ENCODE measurements around the gene KATNIP. TPM values are rescaled to one million over a fixed set of nuclear protein-coding genes. Genes with fewer than 3 reads are reported as not detected.

KATNIP gene
- polyA plus RNA-seq, 1 of the 3 experiments (the other 2 are of a cell fraction): 25.5 TPM

DNA sequence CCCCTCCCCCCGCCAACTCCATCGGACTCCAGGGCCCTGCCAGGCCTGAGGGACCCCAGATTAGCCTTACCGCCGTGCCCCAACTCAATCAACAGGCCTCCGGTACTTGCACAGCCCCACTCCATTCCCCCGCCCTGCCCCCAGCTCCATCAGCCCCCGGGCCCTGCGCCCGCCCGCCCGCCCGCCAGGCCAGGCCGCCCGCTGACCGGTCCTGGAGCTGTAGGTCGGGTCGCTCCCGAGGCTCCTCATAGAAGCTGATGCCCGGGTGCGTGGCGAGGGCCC lies 539 bp upstream of the KATNIP start:
- POLR2A ChIA-PET: interaction anchor here (1.3 to 1.5 kb wide), 2 partner anchors 11 to 24 kb away, joined by 6 read pairs; no protein-coding TSS in a partner anchor
- H4K20me1 ChIP-seq (ENCODE audit: insufficient read depth): peaks cover 39% of the 10 kb centered on the region

DNA sequence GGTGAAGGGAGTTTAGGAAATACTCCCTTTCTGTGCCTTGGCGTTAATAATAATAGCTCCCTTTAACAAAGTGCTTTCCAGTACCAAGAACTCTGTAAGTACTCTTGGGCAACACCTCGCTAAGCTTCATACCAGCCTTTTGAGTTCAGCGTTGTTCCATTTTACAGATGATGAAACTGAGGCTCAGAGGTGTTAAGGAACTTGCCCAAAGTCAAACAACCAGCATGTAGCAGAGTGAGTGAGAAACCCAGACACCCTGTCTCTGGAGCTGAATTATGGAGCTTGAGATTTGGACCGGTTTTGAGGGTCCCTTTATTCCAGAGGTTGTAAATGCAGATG lies 607 bp downstream of the KATNIP start:
- no peak for DNase-seq
- Histone ChIP-seq H3K4me3 (ENCODE audit: low read depth in 2 of 2, low read length in 1 of 2) (peak overlapping the region; percentile 75 to 99), H3K4me2 (peak overlapping the region; percentile 81), H3K36me3 (replicated peaks in 1 of 2; ENCODE audit: control insufficient read depth in 1 of 2, insufficient read depth in 2 of 2, low read length in 1 of 2) (peaks cover 0 to under 1% of the 10 kb centered on the region in 2 experiments), H4K20me1 (ENCODE audit: insufficient read depth) (peaks cover 35% of the 10 kb centered on the region), H3F3A (replicated peaks; ENCODE audit: insufficient read depth) (no peaks in the 10 kb centered on the region), H3K79me2 (ENCODE audit: insufficient read depth) (peaks cover 83% of the 10 kb centered on the region), H3K27ac (ENCODE audit: low read depth in 2 of 2, low read length in 1 of 2) (peak overlapping the region; percentile 66 to 80; a peak in 3 of 4 replicates), H3K9me2 (no peaks in the 10 kb centered on the region), H3K4me1 (ENCODE audit: control insufficient read depth in 1 of 2, insufficient read depth in 2 of 2, low read depth in 1 of 2, low read length in 1 of 2) (peaks cover 15 to 17% of the 10 kb centered on the region in 2 experiments; a peak in 2 of 4 replicates), H3K27me3 (ENCODE audit: insufficient read depth) (no peaks in the 10 kb centered on the region), H3K9ac (peak overlapping the region; percentile 87), H2AFZ (ENCODE audit: low read depth) (peak overlapping the region; percentile 71; the same call in 1 of the 2 replicates), H3K9me3 (no peaks in the 10 kb centered on the region)
- no peak for TF ChIP-seq MXI1 (IDR thresholded peaks at IDR 0.05; ENCODE audit: low read depth, low read length)
- TF ChIP-seq RFX5 (IDR thresholded peaks at IDR 0.05; ENCODE audit: low read length): no peak
- TF ChIP-seq, protein P1, sequence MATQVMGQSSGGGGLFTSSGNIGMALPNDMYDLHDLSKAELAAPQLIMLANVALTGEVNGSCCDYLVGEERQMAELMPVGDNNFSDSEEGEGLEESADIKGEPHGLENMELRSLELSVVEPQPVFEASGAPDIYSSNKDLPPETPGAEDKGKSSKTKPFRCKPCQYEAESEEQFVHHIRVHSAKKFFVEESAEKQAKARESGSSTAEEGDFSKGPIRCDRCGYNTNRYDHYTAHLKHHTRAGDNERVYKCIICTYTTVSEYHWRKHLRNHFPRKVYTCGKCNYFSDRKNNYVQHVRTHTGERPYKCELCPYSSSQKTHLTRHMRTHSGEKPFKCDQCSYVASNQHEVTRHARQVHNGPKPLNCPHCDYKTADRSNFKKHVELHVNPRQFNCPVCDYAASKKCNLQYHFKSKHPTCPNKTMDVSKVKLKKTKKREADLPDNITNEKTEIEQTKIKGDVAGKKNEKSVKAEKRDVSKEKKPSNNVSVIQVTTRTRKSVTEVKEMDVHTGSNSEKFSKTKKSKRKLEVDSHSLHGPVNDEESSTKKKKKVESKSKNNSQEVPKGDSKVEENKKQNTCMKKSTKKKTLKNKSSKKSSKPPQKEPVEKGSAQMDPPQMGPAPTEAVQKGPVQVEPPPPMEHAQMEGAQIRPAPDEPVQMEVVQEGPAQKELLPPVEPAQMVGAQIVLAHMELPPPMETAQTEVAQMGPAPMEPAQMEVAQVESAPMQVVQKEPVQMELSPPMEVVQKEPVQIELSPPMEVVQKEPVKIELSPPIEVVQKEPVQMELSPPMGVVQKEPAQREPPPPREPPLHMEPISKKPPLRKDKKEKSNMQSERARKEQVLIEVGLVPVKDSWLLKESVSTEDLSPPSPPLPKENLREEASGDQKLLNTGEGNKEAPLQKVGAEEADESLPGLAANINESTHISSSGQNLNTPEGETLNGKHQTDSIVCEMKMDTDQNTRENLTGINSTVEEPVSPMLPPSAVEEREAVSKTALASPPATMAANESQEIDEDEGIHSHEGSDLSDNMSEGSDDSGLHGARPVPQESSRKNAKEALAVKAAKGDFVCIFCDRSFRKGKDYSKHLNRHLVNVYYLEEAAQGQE (IDR thresholded peaks at IDR 0.05; ENCODE audit: low read depth, low read length): no peak
- no peak for TF ChIP-seq FOSL2 (IDR thresholded peaks at IDR 0.05; ENCODE audit: borderline replicate concordance, low read depth)
- TF ChIP-seq JUND (IDR thresholded peaks at IDR 0.05): no peak
- no peak for TF ChIP-seq SIN3A (IDR thresholded peaks at IDR 0.05; ENCODE audit: borderline replicate concordance, low read depth, low read length)
- 8% methylated on average over 4 of the region's 4 CpGs for WGBS (ENCODE audit: low lambda C conversion rate)
- ChIA-PET CTCF (interaction anchor here (0.7 kb wide), 1 partner anchor 57 kb away, joined by 3 read pairs; no protein-coding TSS in a partner anchor), POLR2A (interaction anchor here (0.6 to 1.5 kb wide), 7 partner anchors 10 to 1265 kb away, joined by 3 to 6 read pairs (median 3); no protein-coding TSS in a partner anchor)

More for the DNA sequence above, 539 bp upstream of the KATNIP start:
- TF ChIP-seq RCOR1 (IDR thresholded peaks at IDR 0.05; ENCODE audit: low read length) (no peak), JUND (IDR thresholded peaks at IDR 0.05) (no peak), MEF2A (IDR thresholded peaks at IDR 0.05; ENCODE audit: borderline replicate concordance, low read depth) (no peak), RFX5 (IDR thresholded peaks at IDR 0.05; ENCODE audit: low read length) (no peak), YY1 (IDR thresholded peaks at IDR 0.05; ENCODE audit: low read depth) (no peak), NRF1 (IDR thresholded peaks at IDR 0.05; ENCODE audit: low read depth, low read length) (no peak), TAF1 (IDR thresholded peaks at IDR 0.05; ENCODE audit: borderline replicate concordance, low read depth, low read length) (no peak), GABPA (IDR thresholded peaks at IDR 0.05; ENCODE audit: low read depth) (no peak), SIN3A (IDR thresholded peaks at IDR 0.05; ENCODE audit: borderline replicate concordance, low read depth, low read length) (no peak), RXRA (IDR thresholded peaks at IDR 0.05; ENCODE audit: borderline replicate concordance, low read depth) (no peak)
- TF ChIP-seq, protein P2, sequence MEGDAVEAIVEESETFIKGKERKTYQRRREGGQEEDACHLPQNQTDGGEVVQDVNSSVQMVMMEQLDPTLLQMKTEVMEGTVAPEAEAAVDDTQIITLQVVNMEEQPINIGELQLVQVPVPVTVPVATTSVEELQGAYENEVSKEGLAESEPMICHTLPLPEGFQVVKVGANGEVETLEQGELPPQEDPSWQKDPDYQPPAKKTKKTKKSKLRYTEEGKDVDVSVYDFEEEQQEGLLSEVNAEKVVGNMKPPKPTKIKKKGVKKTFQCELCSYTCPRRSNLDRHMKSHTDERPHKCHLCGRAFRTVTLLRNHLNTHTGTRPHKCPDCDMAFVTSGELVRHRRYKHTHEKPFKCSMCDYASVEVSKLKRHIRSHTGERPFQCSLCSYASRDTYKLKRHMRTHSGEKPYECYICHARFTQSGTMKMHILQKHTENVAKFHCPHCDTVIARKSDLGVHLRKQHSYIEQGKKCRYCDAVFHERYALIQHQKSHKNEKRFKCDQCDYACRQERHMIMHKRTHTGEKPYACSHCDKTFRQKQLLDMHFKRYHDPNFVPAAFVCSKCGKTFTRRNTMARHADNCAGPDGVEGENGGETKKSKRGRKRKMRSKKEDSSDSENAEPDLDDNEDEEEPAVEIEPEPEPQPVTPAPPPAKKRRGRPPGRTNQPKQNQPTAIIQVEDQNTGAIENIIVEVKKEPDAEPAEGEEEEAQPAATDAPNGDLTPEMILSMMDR (IDR thresholded peaks at IDR 0.05): no peak
- TF ChIP-seq, protein P3, sequence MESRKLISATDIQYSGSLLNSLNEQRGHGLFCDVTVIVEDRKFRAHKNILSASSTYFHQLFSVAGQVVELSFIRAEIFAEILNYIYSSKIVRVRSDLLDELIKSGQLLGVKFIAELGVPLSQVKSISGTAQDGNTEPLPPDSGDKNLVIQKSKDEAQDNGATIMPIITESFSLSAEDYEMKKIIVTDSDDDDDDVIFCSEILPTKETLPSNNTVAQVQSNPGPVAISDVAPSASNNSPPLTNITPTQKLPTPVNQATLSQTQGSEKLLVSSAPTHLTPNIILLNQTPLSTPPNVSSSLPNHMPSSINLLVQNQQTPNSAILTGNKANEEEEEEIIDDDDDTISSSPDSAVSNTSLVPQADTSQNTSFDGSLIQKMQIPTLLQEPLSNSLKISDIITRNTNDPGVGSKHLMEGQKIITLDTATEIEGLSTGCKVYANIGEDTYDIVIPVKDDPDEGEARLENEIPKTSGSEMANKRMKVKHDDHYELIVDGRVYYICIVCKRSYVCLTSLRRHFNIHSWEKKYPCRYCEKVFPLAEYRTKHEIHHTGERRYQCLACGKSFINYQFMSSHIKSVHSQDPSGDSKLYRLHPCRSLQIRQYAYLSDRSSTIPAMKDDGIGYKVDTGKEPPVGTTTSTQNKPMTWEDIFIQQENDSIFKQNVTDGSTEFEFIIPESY (IDR thresholded peaks at IDR 0.05; ENCODE audit: borderline replicate concordance, low read depth): no peak
- TF ChIP-seq, protein P4, sequence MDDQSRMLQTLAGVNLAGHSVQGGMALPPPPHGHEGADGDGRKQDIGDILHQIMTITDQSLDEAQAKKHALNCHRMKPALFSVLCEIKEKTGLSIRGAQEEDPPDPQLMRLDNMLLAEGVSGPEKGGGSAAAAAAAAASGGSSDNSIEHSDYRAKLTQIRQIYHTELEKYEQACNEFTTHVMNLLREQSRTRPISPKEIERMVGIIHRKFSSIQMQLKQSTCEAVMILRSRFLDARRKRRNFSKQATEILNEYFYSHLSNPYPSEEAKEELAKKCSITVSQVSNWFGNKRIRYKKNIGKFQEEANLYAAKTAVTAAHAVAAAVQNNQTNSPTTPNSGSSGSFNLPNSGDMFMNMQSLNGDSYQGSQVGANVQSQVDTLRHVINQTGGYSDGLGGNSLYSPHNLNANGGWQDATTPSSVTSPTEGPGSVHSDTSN (IDR thresholded peaks at IDR 0.05): no peak
- CTCF ChIA-PET: interaction anchor here (1.4 to 1.7 kb wide), 2 partner anchors 24 to 521 kb away, joined by 3 to 4 read pairs; no protein-coding TSS in a partner anchor
- no peaks in the 10 kb centered on the region for H3K9me3 ChIP-seq
- peaks cover 15 to 17% of the 10 kb centered on the region in 2 experiments; a peak in 2 of 4 replicates for H3K4me1 ChIP-seq (ENCODE audit: control insufficient read depth in 1 of 2, insufficient read depth in 2 of 2, low read depth in 1 of 2, low read length in 1 of 2)
- no peak for DNase-seq
- peak overlapping the region; percentile 75 to 99 for H3K4me3 ChIP-seq (ENCODE audit: low read depth in 2 of 2, low read length in 1 of 2)
- peak overlapping the region in 1 of 2 experiments; percentile 65; a peak in 3 of 4 replicates for H3K27ac ChIP-seq (ENCODE audit: low read depth in 2 of 2, low read length in 1 of 2)
- H3K4me2 ChIP-seq: peak overlapping the region; percentile 91
- peaks cover 78% of the 10 kb centered on the region for H3K79me2 ChIP-seq (ENCODE audit: insufficient read depth)
- 0% methylated on average over 2 of the region's 21 CpGs for WGBS (ENCODE audit: low lambda C conversion rate)
- H3K9me2 ChIP-seq: no peaks in the 10 kb centered on the region
- H3K9ac ChIP-seq: peak overlapping the region; percentile 65
- H3F3A ChIP-seq (replicated peaks; ENCODE audit: insufficient read depth): no peaks in the 10 kb centered on the region
- no peaks in the 10 kb centered on the region for H3K27me3 ChIP-seq (ENCODE audit: insufficient read depth)
- H2AFZ ChIP-seq (ENCODE audit: low read depth): no peak overlapping the region
- H3K36me3 ChIP-seq (replicated peaks in 1 of 2; ENCODE audit: control insufficient read depth in 1 of 2, insufficient read depth in 2 of 2, low read length in 1 of 2): peaks cover 3 to 10% of the 10 kb centered on the region in 2 experiments

Data from SK-N-SH (cell line).